A673 (cell line): ENCODE measurements around the gene SRPK3. TPM values are rescaled to one million over a fixed set of nuclear protein-coding genes. Genes with fewer than 3 reads are reported as not detected.

ENCODE experiments used
- BruUV-seq: library from RNA; stranded (reverse); fragments of 400-500 nt; replicated peaks from 2 replicates; lab custom pipeline; 2021; lab: Mats Ljungman, UMichigan
- CTCF ChIA-PET: fragments of 300-600 bp; sonication (Branson Sonifier 250); formaldehyde crosslinking; loops from one replicate; lab custom pipeline; 2022; ENCODE audit warnings: antibody characterized with exemption; lab: Charles Lee
- POLR2A ChIA-PET: fragments of 300-600 bp; sonication (Branson Sonifier 250); formaldehyde crosslinking; loops from one replicate; lab custom pipeline; 2022; ENCODE audit warnings: antibody characterized with exemption; ENCODE audit not compliant: low non-redundant PET; lab: Charles Lee
- DNase-seq: peaks from one replicate; pipeline ENCODE4 v3.0.0-alpha.2; 2015; ENCODE audit warnings: low spot score
- H3K27ac ChIP-seq: fragments of 200-600 bp; sonication (generic); 2 replicates; pipeline ENCODE4 v1.5.1; 2016; ENCODE audit warnings: mixed run types, low read depth, mild to moderate bottlenecking, mixed read lengths, antibody characterized with exemption, low read length; ENCODE audit not compliant: poor library complexity, severe bottlenecking
- H3K27me3 ChIP-seq: fragments of 200-600 bp; sonication (generic); replicated peaks from 2 replicates; pipeline ENCODE4 v1.6.1; 2017; ENCODE audit warnings: mixed run types, low read depth, mild to moderate bottlenecking, mixed read lengths, antibody characterized with exemption, low read length; ENCODE audit not compliant: insufficient read depth, poor library complexity
- H3K36me3 ChIP-seq: fragments of 200-600 bp; sonication (generic); 2 replicates; pipeline ENCODE4 v1.6.1; 2016; ENCODE audit warnings: mixed run types, mild to moderate bottlenecking, mixed read lengths, antibody characterized with exemption, low read length; ENCODE audit not compliant: insufficient read depth, poor library complexity, severe bottlenecking
- H3K4me1 ChIP-seq: fragments of 200-600 bp; sonication (generic); 2 replicates; pipeline ENCODE4 v1.6.1; 2017; ENCODE audit warnings: mixed run types, mild to moderate bottlenecking, mixed read lengths, antibody characterized with exemption, low read length; ENCODE audit not compliant: insufficient read depth, poor library complexity, severe bottlenecking
- H3K4me3 ChIP-seq: fragments of 200-600 bp; sonication (generic); 2 replicates; pipeline ENCODE4 v1.5.1; 2016; ENCODE audit warnings: low read depth, mixed run types, mild to moderate bottlenecking, mixed read lengths, low read length; ENCODE audit not compliant: poor library complexity, severe bottlenecking
- H3K9me3 ChIP-seq: fragments of 200-600 bp; sonication (generic); 2 replicates; pipeline ENCODE4 v1.6.1; 2016; ENCODE audit warnings: mixed run types, low read depth, mild to moderate bottlenecking, mixed read lengths, antibody characterized with exemption, low read length; ENCODE audit not compliant: poor library complexity, severe bottlenecking
- CTCF ChIP-seq: fragments of 300-800, 200-600 bp; sonication (generic); conservative IDR thresholded peaks from 2 replicates; pipeline ENCODE4 v1.5.1; 2017; ENCODE audit warnings: low read depth, mild to moderate bottlenecking, antibody characterized with exemption, low read length, moderate library complexity, mixed read lengths
- EZH2 ChIP-seq: fragments of 200-600 bp; sonication (generic); IDR thresholded peaks from 2 replicates; pipeline ENCODE4 v1.6.1; 2017; ENCODE audit warnings: borderline replicate concordance, low read depth, mild to moderate bottlenecking, mixed read lengths, antibody characterized with exemption, low read length; ENCODE audit not compliant: poor library complexity, severe bottlenecking
- intact Hi-C: fragments of 100-400 bp; cut with micrococcal nuclease; formaldehyde crosslinking; loops from one replicate; pipeline ENCODE4 v1.10.0; 2022; ENCODE audit not compliant: unreplicated experiment
- total RNA-seq: library from RNA; stranded (reverse); gene quantifications from 2 replicates; pipeline ENCODE4 v1.2.3, GENCODE V29; 2021

SRPK3 gene
- total RNA-seq, 1 experiment from 2014 or later: not detected

GRCh38 chrX:153800746-153801145 is 19.9 kb downstream of the SRPK3 start:
- TF ChIP-seq CTCF (no peak), EZH2 (no peak)
- DNase-seq: no peak
- no peaks in the 10 kb centered on the region for H3K4me1 ChIP-seq
- intact Hi-C loops: no loop called here
- ChIA-PET POLR2A (no interaction called here), CTCF (no interaction called here)
- BruUV-seq: no TSS peak
- no peaks in the 10 kb centered on the region for H3K27me3 ChIP-seq
- H3K9me3 ChIP-seq: no peaks in the 10 kb centered on the region
- no peak overlapping the region for H3K27ac ChIP-seq
- H3K4me3 ChIP-seq: no peak overlapping the region
- H3K36me3 ChIP-seq: peaks cover 12% of the 10 kb centered on the region

GRCh38 chrX:153801669-153802068 is 20.8 kb downstream of the SRPK3 start:
- DNase-seq: no peak
- Histone ChIP-seq H3K4me3 (no peak overlapping the region), H3K4me1 (no peaks in the 10 kb centered on the region), H3K27me3 (no peaks in the 10 kb centered on the region), H3K36me3 (peaks cover 9% of the 10 kb centered on the region), H3K27ac (no peak overlapping the region), H3K9me3 (no peaks in the 10 kb centered on the region)
- no TSS peak for BruUV-seq
- intact Hi-C loops: no loop called here
- ChIA-PET CTCF (no interaction called here), POLR2A (interaction anchor here (0.6 kb wide), 1 partner anchor 241 kb away, joined by 10 read pairs; no protein-coding TSS in a partner anchor)
- TF ChIP-seq EZH2 (no peak), CTCF (no peak)

- H3K4me3 ChIP-seq: no peak overlapping the region
- peaks cover 5% of the 10 kb centered on the region for H3K36me3 ChIP-seq
- H3K27ac ChIP-seq: no peak overlapping the region
- no TSS peak for BruUV-seq
- ChIA-PET CTCF (no interaction called here), POLR2A (no interaction called here)
- no peaks in the 10 kb centered on the region for H3K27me3 ChIP-seq
- H3K9me3 ChIP-seq: no peaks in the 10 kb centered on the region
- no peaks in the 10 kb centered on the region for H3K4me1 ChIP-seq
- intact Hi-C loops: no loop called here
- TF ChIP-seq CTCF (no peak), EZH2 (no peak)
- DNase-seq: no peak
Observed at GRCh38 chrX:153802513-153803045, 21.7 kb downstream of the SRPK3 start.
